GM12878 (cell line): ENCODE data around the gene NR2F1. TPM values are rescaled to one million over a fixed set of nuclear protein-coding genes. Genes with fewer than 3 reads are reported as not detected.

ENCODE experiments used
- ATAC-seq: fragments of 200-7000 bp; cut with Tn5 transposase; 3 replicates; pipeline ENCODE4 v1.9.1; 2020; ENCODE audit warnings: mild to moderate bottlenecking, moderate library complexity
- BruUV-seq: library from RNA; stranded (reverse); fragments of 400-500 nt; replicated peaks from 2 replicates; lab custom pipeline; 2021; lab: Mats Ljungman, UMichigan
- CTCF ChIA-PET: fragments of 300-600 bp; sonication (Branson Sonifier 250); formaldehyde crosslinking; extraction: SDS; loops from one replicate; lab custom pipeline; 2021; ENCODE audit warnings: inconsistent platforms; lab: Yijun Ruan, JAX
- POLR2A ChIA-PET: fragments of 350-600 bp; formaldehyde crosslinking; extraction: SDS; loops from one replicate; lab custom pipeline; 2021; ENCODE audit warnings: inconsistent platforms; lab: Charles Lee
- RAD21 ChIA-PET: fragments of 300-600 bp; sonication (Branson Sonifier 250); formaldehyde crosslinking; loops from one replicate; lab custom pipeline; 2023; ENCODE audit warnings: antibody characterized with exemption; ENCODE audit not compliant: unreplicated experiment; lab: Charles Lee
- SMC1A ChIA-PET: fragments of 300-600 bp; sonication (Branson Sonifier 250); formaldehyde crosslinking; loops from one replicate; lab custom pipeline; 2023; ENCODE audit not compliant: unreplicated experiment, uncharacterized antibody; lab: Charles Lee
- DNase-seq: peaks from one replicate; pipeline ENCODE4 v3.0.0-alpha.2; 2011; ENCODE audit warnings: low read depth, low spot score
- FAIRE-seq: peaks from 3 replicates; lab custom pipeline; 2011; peaks lifted over from hg19 to GRCh38; lab: Jason Lieb, UNC
- H2AFZ ChIP-seq: 2 replicates; pipeline ENCODE4 v1.6.0; 2011; ENCODE audit warnings: low read depth, low read length, control low read depth; ENCODE audit not compliant: control insufficient read depth
- H3K27ac ChIP-seq: 2 replicates; pipeline ENCODE4 v1.5.1; 2011; ENCODE audit warnings: control low read depth; ENCODE audit not compliant: control insufficient read depth, insufficient read depth
- H3K27me3 ChIP-seq, 2 experiments: replicated peaks in 1 of 2; 2 replicates each; pipeline versions ENCODE4 v1.6.0 to v1.6.1; 2011; ENCODE audit warnings: low read length in 1 of 2; ENCODE audit not compliant: control insufficient read depth in 2 of 2, insufficient read depth in 2 of 2
- H3K36me3 ChIP-seq, 2 experiments: 2 replicates each; pipeline ENCODE4 v1.5.1; 2011; ENCODE audit warnings: low read length in 1 of 2; ENCODE audit not compliant: control insufficient read depth in 2 of 2, insufficient read depth in 2 of 2
- H3K4me1 ChIP-seq: 2 replicates; pipeline ENCODE4 v1.6.1; 2011; ENCODE audit warnings: mild to moderate bottlenecking, low read length, moderate library complexity, mixed read lengths; ENCODE audit not compliant: control insufficient read depth, insufficient read depth
- H3K4me2 ChIP-seq: 2 replicates; pipeline ENCODE4 v1.6.0; 2011; ENCODE audit warnings: control low read depth; ENCODE audit not compliant: control insufficient read depth, insufficient read depth
- H3K4me3 ChIP-seq: fragments of 200-600 bp; sonication (generic); 2 replicates; pipeline ENCODE4 v1.5.1; 2016
- H3K79me2 ChIP-seq: 2 replicates; pipeline ENCODE4 v1.6.0; 2011; ENCODE audit warnings: low read length; ENCODE audit not compliant: control insufficient read depth, insufficient read depth
- H3K9ac ChIP-seq: 2 replicates; pipeline ENCODE4 v1.8.0; 2011; ENCODE audit warnings: low read length, control low read depth, mixed read lengths; ENCODE audit not compliant: control insufficient read depth, insufficient read depth
- H3K9me3 ChIP-seq: replicated peaks from 3 replicates; pipeline ENCODE4 v1.5.1; 2011; ENCODE audit warnings: mild to moderate bottlenecking, low read length; ENCODE audit not compliant: control insufficient read depth, insufficient read depth
- H4K20me1 ChIP-seq: 2 replicates; pipeline ENCODE4 v1.6.0; 2011; ENCODE audit not compliant: control insufficient read depth, insufficient read depth
- BACH1 ChIP-seq: fragments of 450-650 bp; IDR thresholded peaks from 2 replicates; pipeline ENCODE4 v1.6.1; 2017; ENCODE audit warnings: mild to moderate bottlenecking, borderline replicate concordance
- BHLHE40 ChIP-seq, 2 experiments: fragments of 450-650 bp in 1 of 2; IDR thresholded peaks; 2 replicates each; pipeline ENCODE4 v1.6.1; 2011 to 2017; ENCODE audit warnings: low read depth in 2 of 2, borderline replicate concordance in 1 of 2, improper control_type of control experiment in 1 of 2, low read length in 1 of 2, mild to moderate bottlenecking in 1 of 2
- CBX3 ChIP-seq: fragments of 200-600 bp; sonication (generic); IDR thresholded peaks from 2 replicates; pipeline ENCODE4 v1.6.1; 2016; ENCODE audit warnings: low read depth, borderline replicate concordance
- IRF4 ChIP-seq: IDR thresholded peaks from 2 replicates; pipeline ENCODE4 v1.6.1; 2011; ENCODE audit warnings: low read depth, low read length
- JUND ChIP-seq: IDR thresholded peaks from 2 replicates; pipeline ENCODE4 v1.6.1; 2012; ENCODE audit warnings: low read depth, mild to moderate bottlenecking, low read length, improper control_type of control experiment, moderate library complexity
- KLF5 ChIP-seq: fragments of 450-650 bp; IDR thresholded peaks from 2 replicates; pipeline ENCODE4 v1.6.1; 2014; ENCODE audit warnings: mild to moderate bottlenecking; ENCODE audit not compliant: partially characterized antibody
- PAX5 ChIP-seq: IDR thresholded peaks from 2 replicates; pipeline ENCODE4 v1.6.1; 2011; ENCODE audit warnings: low read depth, low read length, borderline replicate concordance
- PRDM15 ChIP-seq: fragments of 450-650 bp; formaldehyde crosslinking; IDR thresholded peaks from 2 replicates; pipeline ENCODE4 v1.4.0; 2020; ENCODE audit warnings: mild to moderate bottlenecking, moderate library complexity
- RB1 ChIP-seq: fragments of 450-650 bp; formaldehyde crosslinking; IDR thresholded peaks from 2 replicates; pipeline ENCODE4 v1.6.1; 2017; ENCODE audit warnings: mild to moderate bottlenecking, borderline replicate concordance
- SPI1 ChIP-seq: IDR thresholded peaks from 2 replicates; pipeline ENCODE4 v1.6.1; 2011; ENCODE audit warnings: low read depth, mild to moderate bottlenecking, low read length, moderate library complexity, borderline replicate concordance; ENCODE audit not compliant: insufficient read depth
- ZZZ3 ChIP-seq: IDR thresholded peaks from 2 replicates; pipeline ENCODE4 v1.6.1; 2011; ENCODE audit warnings: low read depth; ENCODE audit not compliant: control insufficient read depth, insufficient read length
- WGBS: methylation state at CpG from one replicate; pipeline ENCODE4 v1.1.6; 2016; ENCODE audit warnings: low lambda C conversion rate; ENCODE audit not compliant: insufficient replicate concordance, insufficient coverage; ENCODE audit errors: missing lambda C conversion rate; 5-methylcytosine and 5-hydroxymethylcytosine counted together
- in situ Hi-C: fragments of 300-500 bp; cut with MboI; formaldehyde crosslinking; loops from 9 replicates; pipeline ENCODE4 v1.14.3; 2018; ENCODE audit warnings: mixed read lengths
- intact Hi-C: fragments of 100-400 bp; cut with micrococcal nuclease; formaldehyde crosslinking; loops from one replicate; pipeline ENCODE4 v1.14.2; 2022; ENCODE audit not compliant: unreplicated experiment
- polyA plus RNA-seq, 11 experiments: library from polyadenylated mRNA; depleted of rRNA in 4 of 11; unstranded in 6 of 11; stranded (reverse) in 5 of 11; fragments of >200 nt; fragmentation: Nextera tagmentation in 4 of 11; fragmentation: Illumina TruSeq in 1 of 11; extraction: Ambion mirVana in 4 of 11; extraction: Trizol in 1 of 11; gene quantifications; 1 replicate in 1 of 11; 2 replicates in 10 of 11; pipeline versions ENCODE4 v1.2.1 to v1.2.3, GENCODE V29; 2011 to 2016; ENCODE audit warnings: inconsistent platforms in 2 of 11, missing spikeins in 2 of 11, low read depth in 1 of 11
- total RNA-seq, 4 experiments: library from RNA; depleted of rRNA in 3 of 4; stranded (reverse); fragments of >200 nt in 3 of 4; fragmentation: Illumina TruSeq in 1 of 4; extraction: Trizol in 1 of 4; gene quantifications; 2 replicates each; pipeline versions ENCODE4 v1.2.1 to v1.2.3, GENCODE V29; 2013 to 2021
- TF ChIP-seq, protein P1 (sequence below): fragments of 450-650 bp; IDR thresholded peaks from 2 replicates; pipeline ENCODE4 v1.6.1; 2018; ENCODE audit warnings: borderline replicate concordance, mild to moderate bottlenecking; ENCODE audit not compliant: partially characterized antibody
- TF ChIP-seq, protein P2 (sequence below): IDR thresholded peaks from 2 replicates; pipeline ENCODE4 v1.6.1; 2011; ENCODE audit warnings: low read depth, low read length, improper control_type of control experiment, borderline replicate concordance

The NR2F1 gene
- total and polyA plus RNA-seq, 10 of the 15 experiments (the other 5 are each of a cell fraction or from before 2014, with no cell fraction given), result 0.04 to 0.79 (median 0.36) TPM; not detected in 7

- no peaks in the 10 kb centered on the region for H3K4me1 ChIP-seq
- no peak overlapping the region for H3K4me2 ChIP-seq
- peaks cover 15 to 31% of the 10 kb centered on the region in 2 experiments for H3K27me3 ChIP-seq
- H3K4me3 ChIP-seq, result no peak overlapping the region
- H2AFZ ChIP-seq, result no peak overlapping the region
- H3K9me3 ChIP-seq, result no peaks in the 10 kb centered on the region; the same call in 1 of the 3 replicates
- in situ Hi-C loops, result no loop called here
- no peak overlapping the region for H3K9ac ChIP-seq
- DNase-seq, result no peak
- ChIA-PET SMC1A (interaction anchor here (0.6 to 1.2 kb wide), 3 partner anchors 13 to 685 kb away, joined by 3 to 4 read pairs (median 4); no protein-coding TSS in a partner anchor), POLR2A (interaction anchor here (0.6 kb wide), 1 partner anchor 51 kb away, joined by 7 read pairs; no protein-coding TSS in a partner anchor), CTCF (no interaction called here), RAD21 (interaction anchor here (0.6 kb wide), 1 partner anchor 1930 kb away, joined by 3 read pairs; no protein-coding TSS in a partner anchor)
- WGBS, result 34% methylated on average over 34 of the region's 40 CpGs
- H3K27ac ChIP-seq, result no peak overlapping the region
- no peaks in the 10 kb centered on the region for H3K79me2 ChIP-seq
- H4K20me1 ChIP-seq, result no peaks in the 10 kb centered on the region
- intact Hi-C loops, result no loop called here
- no TSS peak for BruUV-seq
- no peak; the same call in 2 of the 3 replicates for ATAC-seq
- no peaks in the 10 kb centered on the region for H3K36me3 ChIP-seq
- no peak for FAIRE-seq
- TF ChIP-seq JUND (no peak), SPI1 (no peak), PAX5 (no peak), CBX3 (no peak), IRF4 (no peak), ZZZ3 (no peak), BHLHE40 (IDR thresholded peaks at IDR 0.05; ENCODE audit: borderline replicate concordance in 1 of 2, low read depth in 2 of 2, low read length in 1 of 2) (no peak), BACH1 (no peak), PRDM15 (CRISPR knock-in tag) (no peak), RB1 (no peak), KLF5 (no peak)
- TF ChIP-seq, protein P1, sequence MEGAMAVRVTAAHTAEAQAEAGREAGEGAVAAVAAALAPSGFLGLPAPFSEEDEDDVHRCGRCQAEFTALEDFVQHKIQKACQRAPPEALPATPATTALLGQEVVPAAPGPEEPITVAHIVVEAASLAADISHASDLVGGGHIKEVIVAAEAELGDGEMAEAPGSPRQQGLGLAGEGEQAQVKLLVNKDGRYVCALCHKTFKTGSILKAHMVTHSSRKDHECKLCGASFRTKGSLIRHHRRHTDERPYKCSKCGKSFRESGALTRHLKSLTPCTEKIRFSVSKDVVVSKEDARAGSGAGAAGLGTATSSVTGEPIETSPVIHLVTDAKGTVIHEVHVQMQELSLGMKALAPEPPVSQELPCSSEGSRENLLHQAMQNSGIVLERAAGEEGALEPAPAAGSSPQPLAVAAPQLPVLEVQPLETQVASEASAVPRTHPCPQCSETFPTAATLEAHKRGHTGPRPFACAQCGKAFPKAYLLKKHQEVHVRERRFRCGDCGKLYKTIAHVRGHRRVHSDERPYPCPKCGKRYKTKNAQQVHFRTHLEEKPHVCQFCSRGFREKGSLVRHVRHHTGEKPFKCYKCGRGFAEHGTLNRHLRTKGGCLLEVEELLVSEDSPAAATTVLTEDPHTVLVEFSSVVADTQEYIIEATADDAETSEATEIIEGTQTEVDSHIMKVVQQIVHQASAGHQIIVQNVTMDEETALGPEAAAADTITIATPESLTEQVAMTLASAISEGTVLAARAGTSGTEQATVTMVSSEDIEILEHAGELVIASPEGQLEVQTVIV, result no peak
- TF ChIP-seq, protein P2, sequence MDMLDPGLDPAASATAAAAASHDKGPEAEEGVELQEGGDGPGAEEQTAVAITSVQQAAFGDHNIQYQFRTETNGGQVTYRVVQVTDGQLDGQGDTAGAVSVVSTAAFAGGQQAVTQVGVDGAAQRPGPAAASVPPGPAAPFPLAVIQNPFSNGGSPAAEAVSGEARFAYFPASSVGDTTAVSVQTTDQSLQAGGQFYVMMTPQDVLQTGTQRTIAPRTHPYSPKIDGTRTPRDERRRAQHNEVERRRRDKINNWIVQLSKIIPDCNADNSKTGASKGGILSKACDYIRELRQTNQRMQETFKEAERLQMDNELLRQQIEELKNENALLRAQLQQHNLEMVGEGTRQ, result no peak
Observed at GRCh38 chr5:93572101-93572607, 10.9 kb upstream of the NR2F1 start.
